Chondrocyte (in vitro differentiated cells): ENCODE results near the gene KRT86. TPM values are rescaled to one million over a fixed set of nuclear protein-coding genes. Genes with fewer than 3 reads are reported as not detected.

Experiments
- DNase-seq: peaks from one replicate; pipeline ENCODE4 v3.0.0; 2021; ENCODE audit warnings: mixed read lengths, low spot score
- H3K27ac Mint-ChIP-seq: one replicate; pipeline ENCODE4 v1.8.0; 2021; ENCODE audit warnings: mild to moderate bottlenecking, moderate library complexity, mixed read lengths; ENCODE audit not compliant: unreplicated experiment
- H3K27me3 Mint-ChIP-seq: 2 replicates; pipeline ENCODE4 v1.8.0; 2021; ENCODE audit warnings: low read depth, mixed read lengths
- H3K36me3 Mint-ChIP-seq: 2 replicates; pipeline ENCODE4 v1.8.0; 2021; ENCODE audit warnings: low read depth, mixed read lengths
- H3K4me1 Mint-ChIP-seq: 2 replicates; pipeline ENCODE4 v1.8.0; 2021; ENCODE audit warnings: low read depth, mild to moderate bottlenecking, mixed read lengths
- H3K4me3 Mint-ChIP-seq: one replicate; pipeline ENCODE4 v1.8.0; 2021; ENCODE audit warnings: mild to moderate bottlenecking, moderate library complexity, mixed read lengths; ENCODE audit not compliant: unreplicated experiment
- H3K9me3 Mint-ChIP-seq: 2 replicates; pipeline ENCODE4 v1.8.0; 2021; ENCODE audit warnings: low read depth, mixed read lengths
- total RNA-seq: library from RNA; stranded (reverse); gene quantifications from 3 replicates; pipeline ENCODE4 v1.2.1, GENCODE V29; 2021
- TF ChIP-seq, protein P1 (sequence below): fragments of 200-600 bp; sonication (generic); IDR thresholded peaks from 2 replicates; pipeline ENCODE4 v1.5.0; 2021; ENCODE audit warnings: antibody characterized with exemption, mild to moderate bottlenecking, moderate library complexity

Gene KRT86
- total RNA-seq, 1 donor from 2014 or later, result 0.67 TPM

DNA sequence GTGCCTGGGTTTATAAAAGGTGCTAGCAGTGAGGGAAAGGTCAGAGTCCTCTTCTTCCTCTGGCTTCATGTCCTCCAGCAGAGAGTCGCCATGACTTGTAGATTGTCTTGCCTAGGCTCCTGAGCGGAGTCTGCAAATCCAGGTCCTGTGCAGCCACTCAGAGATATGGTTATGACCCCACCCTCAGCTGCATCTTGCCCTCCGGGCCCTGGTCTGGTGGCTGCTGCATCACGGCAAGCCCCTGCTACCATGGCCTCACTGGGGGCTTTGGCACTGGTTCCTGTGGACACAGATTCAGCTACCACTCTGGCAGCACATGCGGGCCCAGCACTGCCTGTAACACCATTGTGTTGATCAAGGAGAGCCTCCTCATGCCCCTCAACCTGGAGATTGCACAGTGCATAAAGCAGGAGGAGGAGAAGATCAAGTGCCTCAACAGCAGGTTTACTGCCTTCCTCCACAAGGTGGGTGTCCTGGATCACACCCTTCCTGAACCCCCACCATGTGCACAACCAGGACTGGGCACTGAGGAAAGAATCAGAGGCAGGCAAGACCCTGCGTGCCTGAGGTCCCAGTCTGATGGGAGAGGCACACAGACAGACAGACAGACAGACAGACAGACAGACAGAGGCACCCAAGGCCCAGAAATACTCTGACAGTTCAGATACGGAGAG lies 10.5 kb upstream of the KRT86 start:
- no peak overlapping the region for H3K4me3 Mint-ChIP-seq
- no peak for DNase-seq
- peaks cover 2% of the 10 kb centered on the region for H3K36me3 Mint-ChIP-seq
- TF ChIP-seq, protein P1, sequence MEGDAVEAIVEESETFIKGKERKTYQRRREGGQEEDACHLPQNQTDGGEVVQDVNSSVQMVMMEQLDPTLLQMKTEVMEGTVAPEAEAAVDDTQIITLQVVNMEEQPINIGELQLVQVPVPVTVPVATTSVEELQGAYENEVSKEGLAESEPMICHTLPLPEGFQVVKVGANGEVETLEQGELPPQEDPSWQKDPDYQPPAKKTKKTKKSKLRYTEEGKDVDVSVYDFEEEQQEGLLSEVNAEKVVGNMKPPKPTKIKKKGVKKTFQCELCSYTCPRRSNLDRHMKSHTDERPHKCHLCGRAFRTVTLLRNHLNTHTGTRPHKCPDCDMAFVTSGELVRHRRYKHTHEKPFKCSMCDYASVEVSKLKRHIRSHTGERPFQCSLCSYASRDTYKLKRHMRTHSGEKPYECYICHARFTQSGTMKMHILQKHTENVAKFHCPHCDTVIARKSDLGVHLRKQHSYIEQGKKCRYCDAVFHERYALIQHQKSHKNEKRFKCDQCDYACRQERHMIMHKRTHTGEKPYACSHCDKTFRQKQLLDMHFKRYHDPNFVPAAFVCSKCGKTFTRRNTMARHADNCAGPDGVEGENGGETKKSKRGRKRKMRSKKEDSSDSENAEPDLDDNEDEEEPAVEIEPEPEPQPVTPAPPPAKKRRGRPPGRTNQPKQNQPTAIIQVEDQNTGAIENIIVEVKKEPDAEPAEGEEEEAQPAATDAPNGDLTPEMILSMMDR, result no peak
- H3K9me3 Mint-ChIP-seq, result no peaks in the 10 kb centered on the region
- no peak overlapping the region for H3K27ac Mint-ChIP-seq
- H3K4me1 Mint-ChIP-seq, result peaks cover 36% of the 10 kb centered on the region
- peaks cover 2% of the 10 kb centered on the region for H3K27me3 Mint-ChIP-seq

DNA sequence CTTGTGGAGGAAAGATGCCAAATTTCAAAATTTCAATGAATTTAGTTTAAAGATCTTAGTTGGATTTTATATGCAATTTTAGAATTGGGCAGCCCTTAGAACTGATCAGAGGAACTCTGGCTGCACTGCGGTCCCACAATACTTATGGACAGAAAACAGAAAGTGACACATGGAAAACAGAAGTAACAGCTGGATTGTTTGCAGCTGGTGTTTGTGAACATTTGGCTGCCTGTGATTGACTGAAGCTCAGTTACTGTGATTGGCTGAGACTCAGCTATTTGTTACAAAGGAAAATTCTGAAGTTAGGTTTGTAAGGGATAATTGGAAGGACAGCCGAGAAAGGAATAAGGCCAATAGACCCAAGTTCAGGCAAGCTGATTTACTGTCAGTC lies 10.0 kb upstream of the KRT86 start:
- Mint-ChIP-seq H3K36me3 (peaks cover 2% of the 10 kb centered on the region), H3K27ac (no peak overlapping the region), H3K4me1 (peaks cover 33% of the 10 kb centered on the region), H3K4me3 (no peak overlapping the region), H3K9me3 (no peaks in the 10 kb centered on the region), H3K27me3 (peaks cover 2% of the 10 kb centered on the region)
- DNase-seq, result no peak
- TF ChIP-seq, protein P1, result no peak

DNA sequence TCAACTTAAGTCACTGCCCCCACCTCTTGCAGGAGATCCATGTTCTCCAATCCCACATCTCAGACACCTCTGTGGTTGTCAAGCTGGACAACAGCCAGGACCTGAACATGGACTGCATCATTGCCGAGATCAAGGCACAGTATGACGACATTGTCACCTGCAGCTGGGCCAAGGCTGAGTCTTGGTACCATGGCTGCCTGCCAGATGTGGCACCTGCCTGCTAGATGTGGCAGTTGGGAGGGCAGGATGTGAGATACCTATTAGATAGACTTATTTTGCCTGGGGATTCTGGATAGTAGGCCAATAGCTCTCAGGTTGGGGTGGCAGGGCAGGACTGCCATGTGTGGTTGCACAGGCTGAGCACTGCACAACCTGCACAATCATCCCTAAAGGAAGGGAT lies 7.9 kb upstream of the KRT86 start:
- no peak overlapping the region for H3K27ac Mint-ChIP-seq

DNA sequence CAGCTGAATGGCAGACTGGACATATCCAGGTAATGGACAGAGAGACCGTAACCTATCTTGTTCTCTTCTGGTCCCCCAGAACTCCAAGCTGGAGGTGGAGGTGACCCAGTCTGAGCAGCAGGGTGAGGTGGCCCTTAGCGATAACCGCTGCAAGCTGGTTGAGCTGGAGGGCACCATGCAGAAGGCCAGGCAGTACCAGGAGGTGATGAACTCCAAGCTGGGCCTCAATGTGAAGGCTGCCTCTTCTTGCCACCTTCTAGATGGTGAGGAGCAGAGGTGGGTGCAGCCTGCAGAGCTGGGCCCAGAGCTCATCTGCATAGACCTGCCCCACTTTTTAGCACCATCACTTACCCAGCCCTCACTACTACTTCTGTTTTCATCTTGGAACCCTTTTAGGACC lies 7.2 kb upstream of the KRT86 start:
- TF ChIP-seq, protein P1, result no peak
- peaks cover 6% of the 10 kb centered on the region for H3K27me3 Mint-ChIP-seq
- peaks cover 9% of the 10 kb centered on the region for H3K4me1 Mint-ChIP-seq
- no peak for DNase-seq
- no peaks in the 10 kb centered on the region for H3K9me3 Mint-ChIP-seq
- H3K27ac Mint-ChIP-seq, result no peak overlapping the region
- peaks cover 2% of the 10 kb centered on the region for H3K36me3 Mint-ChIP-seq
- no peak overlapping the region for H3K4me3 Mint-ChIP-seq

More for the DNA sequence above, 7.9 kb upstream of the KRT86 start:
- peaks cover 2% of the 10 kb centered on the region for H3K36me3 Mint-ChIP-seq
- no peak overlapping the region for H3K4me3 Mint-ChIP-seq
- H3K9me3 Mint-ChIP-seq, result no peaks in the 10 kb centered on the region
- H3K27me3 Mint-ChIP-seq, result peaks cover 6% of the 10 kb centered on the region
- peaks cover 12% of the 10 kb centered on the region for H3K4me1 Mint-ChIP-seq
- DNase-seq, result no peak
- TF ChIP-seq, protein P1, result no peak

DNA sequence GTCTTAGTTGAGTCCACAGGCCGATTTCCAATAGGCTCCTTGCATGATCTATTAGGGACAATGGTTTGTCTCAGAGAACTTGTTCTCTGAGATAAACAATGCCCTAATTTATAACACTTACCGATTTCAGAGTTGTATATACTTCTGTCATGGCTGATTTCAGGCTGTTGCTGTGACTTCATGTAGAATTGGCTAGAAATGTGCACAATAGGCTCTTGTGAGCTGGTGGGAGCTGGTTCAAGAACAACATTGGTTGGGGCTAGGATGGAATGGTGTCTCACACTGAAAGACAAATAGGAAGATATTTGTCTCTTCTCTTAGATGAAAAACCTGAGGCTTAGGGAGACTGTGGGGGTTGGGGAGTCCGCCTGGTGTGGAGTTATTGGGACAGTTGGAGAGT lies 6.7 kb upstream of the KRT86 start:
- Mint-ChIP-seq H3K9me3 (no peaks in the 10 kb centered on the region), H3K4me1 (peaks cover 9% of the 10 kb centered on the region), H3K36me3 (peaks cover 2% of the 10 kb centered on the region), H3K4me3 (no peak overlapping the region), H3K27me3 (peaks cover 6% of the 10 kb centered on the region), H3K27ac (no peak overlapping the region)
- TF ChIP-seq, protein P1, result no peak
- no peak for DNase-seq
